H9 (cell line): ENCODE data around the gene KCNK10. TPM values are rescaled to one million over a fixed set of nuclear protein-coding genes. Genes with fewer than 3 reads are reported as not detected.

Experiments used
- DNase-seq: peaks from one replicate; pipeline ENCODE4 v3.0.0-alpha.2; 2017
- H2AFZ ChIP-seq: one replicate; pipeline ENCODE4 v1.6.1; 2013; ENCODE audit warnings: mild to moderate bottlenecking, low read length, control low read depth, moderate library complexity
- H2AK5ac ChIP-seq: 2 replicates; pipeline ENCODE4 v1.6.1; 2013; ENCODE audit warnings: low read length, control low read depth, mixed read lengths; ENCODE audit not compliant: insufficient read length
- H2BK120ac ChIP-seq: one replicate; pipeline ENCODE4 v1.6.1; 2013; ENCODE audit warnings: low read depth, mild to moderate bottlenecking, low read length, control low read depth, inconsistent platforms; ENCODE audit not compliant: poor library complexity, severe bottlenecking
- H2BK12ac ChIP-seq: 2 replicates; pipeline ENCODE4 v1.6.1; 2013; ENCODE audit warnings: low read length, control low read depth, mixed read lengths, low read depth; ENCODE audit not compliant: insufficient read length
- H2BK15ac ChIP-seq: 2 replicates; pipeline ENCODE4 v1.6.1; 2013; ENCODE audit warnings: low read depth, low read length, control low read depth
- H2BK20ac ChIP-seq: one replicate; pipeline ENCODE4 v1.6.1; 2013; ENCODE audit warnings: low read depth, mild to moderate bottlenecking, low read length, control low read depth, inconsistent platforms; ENCODE audit not compliant: poor library complexity, severe bottlenecking
- H2BK5ac ChIP-seq: 2 replicates; pipeline ENCODE4 v1.6.1; 2013; ENCODE audit warnings: low read length, control low read depth, mixed read lengths; ENCODE audit not compliant: insufficient read length
- H3K14ac ChIP-seq: 2 replicates; pipeline ENCODE4 v1.6.1; 2013; ENCODE audit warnings: low read length, control low read depth; ENCODE audit not compliant: insufficient read depth
- H3K18ac ChIP-seq: 2 replicates; pipeline ENCODE4 v1.6.1; 2013; ENCODE audit warnings: low read depth, mild to moderate bottlenecking, mixed read lengths, low read length, control low read depth; ENCODE audit not compliant: insufficient read length
- H3K23ac ChIP-seq: 2 replicates; pipeline ENCODE4 v1.6.1; 2013; ENCODE audit warnings: low read length, control low read depth, mixed read lengths, low read depth; ENCODE audit not compliant: insufficient read length
- H3K23me2 ChIP-seq: 2 replicates; pipeline ENCODE4 v1.6.1; 2013; ENCODE audit warnings: low read depth, mild to moderate bottlenecking, mixed read lengths, low read length, control low read depth; ENCODE audit not compliant: insufficient read length, poor library complexity, severe bottlenecking
- H3K27ac ChIP-seq: 2 replicates; pipeline ENCODE4 v1.5.1; 2013; ENCODE audit warnings: low read length, control low read depth, mixed read lengths, low read depth; ENCODE audit not compliant: insufficient read length
- H3K27me3 ChIP-seq: 2 replicates; pipeline ENCODE4 v1.6.1; 2013; ENCODE audit warnings: low read length, control low read depth, inconsistent platforms; ENCODE audit not compliant: insufficient read depth
- H3K4ac ChIP-seq: 2 replicates; pipeline ENCODE4 v1.6.1; 2013; ENCODE audit warnings: low read depth, mild to moderate bottlenecking, control low read depth, inconsistent platforms, low read length, moderate library complexity
- H3K4me1 ChIP-seq: 2 replicates; pipeline ENCODE4 v1.6.1; 2013; ENCODE audit warnings: low read length, control low read depth, inconsistent platforms; ENCODE audit not compliant: insufficient read depth
- H3K4me2 ChIP-seq: 2 replicates; pipeline ENCODE4 v1.6.1; 2013; ENCODE audit warnings: low read length, control low read depth, mixed read lengths; ENCODE audit not compliant: insufficient read length, insufficient read depth
- H3K56ac ChIP-seq: 2 replicates; pipeline ENCODE4 v1.6.1; 2013; ENCODE audit warnings: low read depth, mild to moderate bottlenecking, mixed read lengths, low read length, control low read depth; ENCODE audit not compliant: insufficient read length
- H3K79me1 ChIP-seq: 2 replicates; pipeline ENCODE4 v1.6.1; 2013; ENCODE audit warnings: low read depth, mild to moderate bottlenecking, moderate library complexity, low read length, control low read depth, inconsistent platforms; ENCODE audit not compliant: insufficient read depth, poor library complexity, severe bottlenecking
- H3K79me2 ChIP-seq: 2 replicates; pipeline ENCODE4 v1.6.1; 2013; ENCODE audit warnings: low read length, control low read depth, inconsistent platforms; ENCODE audit not compliant: insufficient read depth
- H3K9ac ChIP-seq: 2 replicates; pipeline ENCODE4 v1.6.1; 2013; ENCODE audit warnings: low read length, control low read depth, mixed read lengths; ENCODE audit not compliant: insufficient read length; ENCODE audit errors: extremely low read depth
- H3K9me3 ChIP-seq: one replicate; pipeline ENCODE4 v1.6.1; 2013; ENCODE audit warnings: low read depth, low read length, inconsistent platforms; ENCODE audit not compliant: control insufficient read depth
- H3T11ph ChIP-seq: one replicate; pipeline ENCODE4 v1.6.1; 2013; ENCODE audit warnings: mild to moderate bottlenecking, low read length, control low read depth, inconsistent platforms
- H4K20me1 ChIP-seq: one replicate; pipeline ENCODE4 v1.6.1; 2013; ENCODE audit not compliant: control insufficient read depth, insufficient read length, insufficient read depth
- H4K5ac ChIP-seq: 2 replicates; pipeline ENCODE4 v1.6.1; 2013; ENCODE audit warnings: low read depth, mild to moderate bottlenecking, mixed read lengths, low read length, control low read depth; ENCODE audit not compliant: insufficient read length
- H4K8ac ChIP-seq: replicated peaks from 2 replicates; pipeline ENCODE4 v1.6.1; 2013; ENCODE audit warnings: low read length, control low read depth, mixed read lengths, low read depth; ENCODE audit not compliant: insufficient read length
- H4K91ac ChIP-seq: 2 replicates; pipeline ENCODE4 v1.6.1; 2013; ENCODE audit warnings: low read depth, mild to moderate bottlenecking, moderate library complexity, mixed read lengths, low read length, control low read depth; ENCODE audit not compliant: insufficient read length
- H3K27ac Mint-ChIP-seq, 3 experiments: 2 replicates in 2 of 3; 3 replicates in 1 of 3; pipeline ENCODE4 v1.8.0; 2020 to 2021; ENCODE audit warnings: mixed read lengths in 3 of 3, mild to moderate bottlenecking in 1 of 3, moderate library complexity in 1 of 3
- H3K27me3 Mint-ChIP-seq: 2 replicates; pipeline ENCODE4 v1.8.0; 2021; ENCODE audit warnings: low read depth, mild to moderate bottlenecking, moderate library complexity, mixed read lengths
- H3K36me3 Mint-ChIP-seq, 3 experiments: 2 replicates in 2 of 3; 3 replicates in 1 of 3; pipeline ENCODE4 v1.8.0; 2020 to 2021; ENCODE audit warnings: low read depth in 3 of 3, mixed read lengths in 3 of 3; ENCODE audit not compliant: insufficient read depth in 1 of 3
- H3K4me1 Mint-ChIP-seq, 2 experiments: 2 replicates each; pipeline ENCODE4 v1.8.0; 2020; ENCODE audit warnings: mixed read lengths in 2 of 2
- H3K4me3 Mint-ChIP-seq, 2 experiments: 2 replicates in 1 of 2; 3 replicates in 1 of 2; pipeline ENCODE4 v1.8.0; 2020 to 2021; ENCODE audit warnings: mild to moderate bottlenecking in 2 of 2, mixed read lengths in 2 of 2, moderate library complexity in 1 of 2
- H3K9me3 Mint-ChIP-seq, 2 experiments: 2 replicates in 1 of 2; 3 replicates in 1 of 2; pipeline ENCODE4 v1.8.0; 2020; ENCODE audit warnings: mild to moderate bottlenecking in 2 of 2, mixed read lengths in 2 of 2, moderate library complexity in 1 of 2
- CTCF ChIP-seq: fragments of 200-600 bp; sonication (generic); conservative IDR thresholded peaks from 3 replicates; pipeline ENCODE4 v1.8.0; 2021; ENCODE audit warnings: antibody characterized with exemption, mild to moderate bottlenecking
- WGBS: extraction: QIAGEN DNeasy Blood & Tissue Kit; methylation state at CpG from one replicate; pipeline ENCODE4 v1.1.7; 2013; ENCODE audit warnings: missing lambda C conversion rate, low lambda C conversion rate, mixed read lengths; ENCODE audit not compliant: insufficient read length; ENCODE audit errors: extremely low coverage; 5-methylcytosine and 5-hydroxymethylcytosine counted together
- total RNA-seq: library from RNA; stranded (reverse); gene quantifications from 2 replicates; pipeline ENCODE4 v1.2.1, GENCODE V29; 2021

The KCNK10 gene
- total RNA-seq, 1 experiment from 2014 or later, result 0.33 TPM

GRCh38 chr14:88228522-88229236 is 94.4 kb downstream of the KCNK10 start:
- no CpG with 5 or more reads among the region's 3 CpGs for WGBS
- H2BK120ac ChIP-seq, result no peak overlapping the region
- no peak overlapping the region for H3K4me3 Mint-ChIP-seq

More at GRCh38 chr14:88228522-88229236, 94.4 kb downstream of the KCNK10 start:
- H4K91ac ChIP-seq, result no peak overlapping the region
- no peak overlapping the region for H3K56ac ChIP-seq
- no peak overlapping the region for H3K14ac ChIP-seq
- no peaks in the 10 kb centered on the region for H3K27me3 ChIP-seq
- no peak overlapping the region for H3K4ac ChIP-seq
- H3K79me2 ChIP-seq, result no peaks in the 10 kb centered on the region
- no peaks in the 10 kb centered on the region for H3K79me1 ChIP-seq
- no peaks in the 10 kb centered on the region for H4K20me1 ChIP-seq
- H2BK12ac ChIP-seq, result no peak overlapping the region
- no peak overlapping the region for H2AK5ac ChIP-seq
- no peak overlapping the region for H2AFZ ChIP-seq
- no peak overlapping the region for H3K18ac ChIP-seq
- H2BK5ac ChIP-seq, result no peak overlapping the region
- no peak overlapping the region for H3T11ph ChIP-seq
- Mint-ChIP-seq H3K36me3 (peaks cover 0 to under 1% (median 0%) of the 10 kb centered on the region in 3 experiments; a peak in 1 of 7 replicates), H3K27ac (no peak overlapping the region), H3K4me1 (no peaks in the 10 kb centered on the region; a peak in 1 of 4 replicates), H3K27me3 (no peaks in the 10 kb centered on the region), H3K9me3 (peaks cover 1% of the 10 kb centered on the region in 2 experiments; a peak in 4 of 5 replicates)
- H3K9ac ChIP-seq, result no peak overlapping the region
- no peaks in the 10 kb centered on the region for H3K9me3 ChIP-seq
- H4K8ac ChIP-seq, result no peak overlapping the region
- H3K23me2 ChIP-seq, result no peaks in the 10 kb centered on the region
- H3K4me1 ChIP-seq, result no peaks in the 10 kb centered on the region
- no peak overlapping the region for H3K27ac ChIP-seq
- no peak for DNase-seq
- no peak for TF ChIP-seq CTCF
- H3K4me2 ChIP-seq, result no peak overlapping the region
- no peak overlapping the region for H3K23ac ChIP-seq
- no peak overlapping the region for H2BK20ac ChIP-seq
- no peak overlapping the region for H4K5ac ChIP-seq
- no peak overlapping the region for H2BK15ac ChIP-seq
